OCI-LY7 (cell line): ENCODE results near the gene TBC1D17. TPM values are rescaled to one million over a fixed set of nuclear protein-coding genes. Genes with fewer than 3 reads are reported as not detected.

Experiments
- BruUV-seq: library from RNA; stranded (reverse); fragments of 400-500 nt; replicated peaks from 2 replicates; lab custom pipeline; 2021; lab: Mats Ljungman, UMichigan
- CTCF ChIA-PET: fragments of 300-600 bp; sonication (Branson Sonifier 250); formaldehyde crosslinking; loops from one replicate; lab custom pipeline; 2022; ENCODE audit warnings: antibody characterized with exemption; ENCODE audit not compliant: unreplicated experiment; lab: Charles Lee
- POLR2A ChIA-PET: fragments of 300-600 bp; sonication (Branson Sonifier 250); formaldehyde crosslinking; loops from one replicate; lab custom pipeline; 2022; ENCODE audit warnings: antibody characterized with exemption; lab: Charles Lee
- DNase-seq: peaks from one replicate; pipeline ENCODE4 v3.0.0-alpha.2; 2015; ENCODE audit warnings: low spot score
- H2AFZ ChIP-seq: fragments of 200-600 bp; sonication (generic), shearing (Covaris generic); 2 replicates; pipeline ENCODE4 v1.6.1; 2014; ENCODE audit warnings: mild to moderate bottlenecking, antibody characterized with exemption, low read length, moderate library complexity
- H3K27ac ChIP-seq: fragments of 200-600 bp; sonication (generic); 2 replicates; pipeline ENCODE4 v1.5.1; 2014; ENCODE audit warnings: mixed run types, low read depth, mild to moderate bottlenecking, moderate library complexity, low read length, inconsistent platforms; ENCODE audit not compliant: poor library complexity, severe bottlenecking
- H3K36me3 ChIP-seq: fragments of 200-600 bp; sonication (generic); 2 replicates; pipeline ENCODE4 v1.6.1; 2014; ENCODE audit warnings: mild to moderate bottlenecking, antibody characterized with exemption, low read length, moderate library complexity, mixed read lengths; ENCODE audit not compliant: insufficient read depth
- H3K4me1 ChIP-seq: fragments of 200-600 bp; sonication (generic); 2 replicates; pipeline ENCODE4 v1.5.1; 2014; ENCODE audit warnings: mild to moderate bottlenecking, low read length; ENCODE audit not compliant: insufficient read depth, poor library complexity, severe bottlenecking
- H3K4me2 ChIP-seq: fragments of 200-600 bp; sonication (generic); 2 replicates; pipeline ENCODE4 v1.6.1; 2014; ENCODE audit warnings: mild to moderate bottlenecking, low read length
- H3K4me3 ChIP-seq: fragments of 200-600 bp; sonication (generic); 2 replicates; pipeline ENCODE4 v1.5.1; 2014; ENCODE audit warnings: mild to moderate bottlenecking, low read depth, low read length; ENCODE audit not compliant: poor library complexity, severe bottlenecking
- H3K79me2 ChIP-seq: fragments of 200-600 bp; sonication (generic); 2 replicates; pipeline ENCODE4 v1.6.1; 2016; ENCODE audit warnings: low read depth, mild to moderate bottlenecking, low read length, moderate library complexity, mixed read lengths; ENCODE audit not compliant: insufficient read depth
- H3K9me2 ChIP-seq: fragments of 200-600 bp; sonication (generic); 2 replicates; pipeline ENCODE4 v1.6.1; 2016; ENCODE audit warnings: mild to moderate bottlenecking, low read length, mixed read lengths; ENCODE audit not compliant: insufficient read depth
- H3K9me3 ChIP-seq: fragments of 200-600 bp; sonication (generic); 2 replicates; pipeline ENCODE4 v1.6.1; 2014; ENCODE audit warnings: mild to moderate bottlenecking, mixed run types, low read length, mixed read lengths
- H4K20me1 ChIP-seq: fragments of 200-600 bp; sonication (generic); 2 replicates; pipeline ENCODE4 v1.6.1; 2014; ENCODE audit warnings: mild to moderate bottlenecking, antibody characterized with exemption, low read length, moderate library complexity, mixed read lengths; ENCODE audit not compliant: insufficient read depth
- CTCF ChIP-seq: fragments of 200-600 bp; sonication (generic); conservative IDR thresholded peaks from 2 replicates; pipeline ENCODE4 v1.5.1; 2014; ENCODE audit warnings: mild to moderate bottlenecking, antibody characterized with exemption, low read length, moderate library complexity, mixed read lengths
- EZH2phosphoT487 ChIP-seq: fragments of 200-600 bp; sonication (generic); IDR thresholded peaks from 2 replicates; pipeline ENCODE4 v1.6.1; 2018; ENCODE audit warnings: low read depth, borderline replicate concordance, mild to moderate bottlenecking, mixed run types, antibody characterized with exemption, low read length, moderate library complexity, mixed read lengths
- intact Hi-C: fragments of 100-400 bp; cut with micrococcal nuclease; formaldehyde crosslinking; loops from one replicate; pipeline ENCODE4 v1.10.0; 2022; ENCODE audit not compliant: unreplicated experiment
- total RNA-seq, 2 experiments: library from RNA; depleted of rRNA in 1 of 2; stranded (reverse); fragments of >200 nt in 1 of 2; shearing (Covaris generic) in 1 of 2; gene quantifications; 2 replicates each; pipeline ENCODE4 v1.2.3, GENCODE V29; 2014 to 2022

The TBC1D17 gene
- total RNA-seq, 2 experiments from 2014 or later = 8.0 to 24.0 TPM

DNA sequence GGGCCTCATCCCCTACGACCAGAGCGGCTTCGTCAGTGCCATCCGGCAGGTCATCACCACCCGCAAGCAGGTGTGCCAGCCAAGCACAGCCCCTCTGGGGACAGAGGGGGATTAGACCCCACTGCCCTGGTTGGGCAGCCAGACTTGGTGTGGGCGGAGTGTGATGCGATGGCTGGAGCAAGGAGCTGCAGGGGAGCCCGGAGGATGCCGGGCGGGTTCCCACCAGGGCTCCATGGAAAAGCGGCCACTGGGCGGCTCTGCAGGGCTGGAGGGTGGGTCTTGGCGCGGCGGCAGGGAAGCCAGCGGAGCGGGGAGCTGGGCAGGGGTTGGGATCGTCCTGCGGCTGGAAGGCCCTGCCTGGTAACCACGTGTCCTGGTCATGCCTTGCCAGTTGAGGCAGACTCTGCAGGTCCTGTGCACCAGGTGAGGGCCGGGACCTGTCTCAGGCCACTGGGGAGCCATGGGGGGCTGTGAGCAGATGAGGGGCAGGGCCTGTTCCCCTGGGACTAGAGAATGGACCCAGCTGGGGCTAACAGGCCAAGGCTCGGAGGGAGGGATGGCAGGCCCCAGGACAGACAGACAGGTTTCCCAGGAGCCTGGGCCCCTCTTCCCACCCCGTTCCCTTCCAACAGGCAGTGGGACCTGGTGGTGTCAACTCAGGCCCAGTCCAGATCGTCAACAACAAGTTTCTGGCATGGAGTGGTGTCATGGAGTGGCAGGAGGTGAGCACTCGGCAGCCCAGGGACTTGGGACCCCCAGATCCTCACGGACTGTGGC lies 20.3 kb upstream of the TBC1D17 start:
- peaks cover 18% of the 10 kb centered on the region for H3K79me2 ChIP-seq
- DNase-seq = no peak
- BruUV-seq = no TSS peak
- TF ChIP-seq CTCF = no peak
- no peak for TF ChIP-seq EZH2phosphoT487
- H3K4me2 ChIP-seq = no peak overlapping the region
- no peaks in the 10 kb centered on the region for H3K9me2 ChIP-seq
- ChIA-PET CTCF (no interaction called here), POLR2A (no interaction called here)
- peaks cover 18% of the 10 kb centered on the region for H3K4me1 ChIP-seq
- peaks cover 86% of the 10 kb centered on the region for H3K36me3 ChIP-seq
- no peak overlapping the region for H3K27ac ChIP-seq
- H3K9me3 ChIP-seq = no peaks in the 10 kb centered on the region
- no peak overlapping the region for H2AFZ ChIP-seq
- intact Hi-C loops = no loop called here
- H3K4me3 ChIP-seq = no peak overlapping the region
- H4K20me1 ChIP-seq = peaks cover 15% of the 10 kb centered on the region

DNA sequence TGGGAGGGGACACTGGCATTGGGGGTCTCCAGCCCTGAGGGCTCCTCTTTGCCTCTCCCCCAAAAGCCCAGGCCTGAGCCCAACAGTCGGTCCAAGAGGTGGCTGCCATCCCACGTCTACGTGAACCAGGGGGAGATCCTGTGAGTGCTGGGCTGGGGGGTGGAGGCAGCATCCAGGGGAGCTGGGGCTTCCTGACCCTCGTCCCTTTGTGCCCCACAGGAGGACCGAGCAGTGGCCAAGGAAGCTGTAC lies 19.7 kb upstream of the TBC1D17 start:
- TF ChIP-seq EZH2phosphoT487 (no peak), CTCF (no peak)
- Histone ChIP-seq H3K4me2 (no peak overlapping the region), H2AFZ (no peak overlapping the region), H3K9me3 (no peaks in the 10 kb centered on the region), H4K20me1 (peaks cover 10% of the 10 kb centered on the region), H3K36me3 (peaks cover 88% of the 10 kb centered on the region), H3K4me1 (peaks cover 13% of the 10 kb centered on the region), H3K27ac (no peak overlapping the region), H3K4me3 (no peak overlapping the region), H3K9me2 (no peaks in the 10 kb centered on the region), H3K79me2 (peaks cover 12% of the 10 kb centered on the region)
- DNase-seq = no peak
- CTCF ChIA-PET = no interaction called here
- POLR2A ChIA-PET = no interaction called here
- BruUV-seq = no TSS peak
- intact Hi-C loops = no loop called here
